Measurements from ENCODE around the gene HELZ. TPM values are rescaled to one million over a fixed set of nuclear protein-coding genes. Genes with fewer than 3 reads are reported as not detected.

HELZ gene
- total and polyA plus RNA-seq, 2 donors (not counting 3 experiments of a cell fraction or from before 2014, with no cell fraction given) = 8.0 to 47.3 TPM

DNA sequence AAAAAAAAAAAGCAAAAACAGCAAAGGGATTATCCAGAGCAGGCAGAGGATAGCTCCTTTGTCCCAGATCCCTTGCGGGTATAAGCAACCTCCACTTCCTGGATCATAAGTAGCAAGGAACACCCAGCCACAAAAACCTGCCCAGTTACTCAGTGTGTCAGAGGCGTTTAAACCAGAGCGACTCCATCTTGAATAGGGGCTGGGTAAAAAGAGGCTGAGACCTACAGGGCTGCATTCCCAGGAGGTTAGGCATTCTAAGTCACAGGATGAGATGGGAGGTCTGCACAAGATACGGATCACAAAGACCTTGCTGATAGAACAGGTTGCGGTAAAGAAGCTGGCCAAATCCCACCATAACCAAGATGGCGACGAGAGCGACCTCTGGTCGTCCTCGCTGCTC, 33.4 kb upstream of the HELZ start:
- FAIRE-seq = no peak
- POLR2A ChIA-PET = interaction anchor here (0.6 kb wide), 1 partner anchor 10 kb away, joined by 3 read pairs; no protein-coding TSS in a partner anchor
- no peak overlapping the region for H3K27ac ChIP-seq (ENCODE audit: insufficient read depth, low read depth, low read length)
- intact Hi-C loops (cut with micrococcal nuclease) = no loop called here
- dilution Hi-C loops (cut with MboI; ENCODE audit: extremely low pct_ligation_motif_present, low sequenced_read_pairs) = no loop called here
- no peaks in the 10 kb centered on the region for H3K27me3 ChIP-seq (ENCODE audit: control insufficient read depth in 2 of 2, insufficient read depth in 2 of 2, low read length in 2 of 2)
- H3K4me1 ChIP-seq (ENCODE audit: control insufficient read depth, extremely low read depth, insufficient read depth, low read length) = no peaks in the 10 kb centered on the region
- H3K9ac ChIP-seq (replicated peaks; ENCODE audit: extremely low read depth, insufficient read depth, low read length) = no peak overlapping the region
- H3K9me1 ChIP-seq (replicated peaks; ENCODE audit: control insufficient read depth, extremely low read depth, insufficient read depth, low read length) = no peaks in the 10 kb centered on the region
- H2AFZ ChIP-seq (ENCODE audit: low read depth, low read length) = no peak overlapping the region
- BruUV-seq (replicated peaks) = no TSS peak
- H3K9me3 ChIP-seq (replicated peaks; ENCODE audit: control insufficient read depth, insufficient read depth, low read length) = no peaks in the 10 kb centered on the region
- no peak for TF ChIP-seq POLR2A (IDR thresholded peaks at IDR 0.05; ENCODE audit: low read depth, low read length)
- TF ChIP-seq, protein P1, sequence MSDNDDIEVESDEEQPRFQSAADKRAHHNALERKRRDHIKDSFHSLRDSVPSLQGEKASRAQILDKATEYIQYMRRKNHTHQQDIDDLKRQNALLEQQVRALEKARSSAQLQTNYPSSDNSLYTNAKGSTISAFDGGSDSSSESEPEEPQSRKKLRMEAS (IDR thresholded peaks at IDR 0.05; ENCODE audit: insufficient read depth, insufficient read length) = no peak
- no peak for TF ChIP-seq FOS (IDR thresholded peaks at IDR 0.05; ENCODE audit: borderline replicate concordance, insufficient read depth, low read length)
- no peak for TF ChIP-seq MYC (IDR thresholded peaks at IDR 0.05; ENCODE audit: low read depth, low read length)
- no peak for TF ChIP-seq EZH2 (IDR thresholded peaks at IDR 0.05; ENCODE audit: borderline replicate concordance, low read depth, low read length, severe bottlenecking)
- no peak for TF ChIP-seq POLR2AphosphoS5 (IDR thresholded peaks at IDR 0.05; ENCODE audit: insufficient read depth, low read depth, low read length)
- TF ChIP-seq JUN (IDR thresholded peaks at IDR 0.05; ENCODE audit: borderline replicate concordance, insufficient read depth, insufficient read length, low read depth) = no peak
- no peak for TF ChIP-seq GATA2 (IDR thresholded peaks at IDR 0.05; ENCODE audit: insufficient read depth, insufficient read length, low read depth, low read length)
- TF ChIP-seq, protein P2, sequence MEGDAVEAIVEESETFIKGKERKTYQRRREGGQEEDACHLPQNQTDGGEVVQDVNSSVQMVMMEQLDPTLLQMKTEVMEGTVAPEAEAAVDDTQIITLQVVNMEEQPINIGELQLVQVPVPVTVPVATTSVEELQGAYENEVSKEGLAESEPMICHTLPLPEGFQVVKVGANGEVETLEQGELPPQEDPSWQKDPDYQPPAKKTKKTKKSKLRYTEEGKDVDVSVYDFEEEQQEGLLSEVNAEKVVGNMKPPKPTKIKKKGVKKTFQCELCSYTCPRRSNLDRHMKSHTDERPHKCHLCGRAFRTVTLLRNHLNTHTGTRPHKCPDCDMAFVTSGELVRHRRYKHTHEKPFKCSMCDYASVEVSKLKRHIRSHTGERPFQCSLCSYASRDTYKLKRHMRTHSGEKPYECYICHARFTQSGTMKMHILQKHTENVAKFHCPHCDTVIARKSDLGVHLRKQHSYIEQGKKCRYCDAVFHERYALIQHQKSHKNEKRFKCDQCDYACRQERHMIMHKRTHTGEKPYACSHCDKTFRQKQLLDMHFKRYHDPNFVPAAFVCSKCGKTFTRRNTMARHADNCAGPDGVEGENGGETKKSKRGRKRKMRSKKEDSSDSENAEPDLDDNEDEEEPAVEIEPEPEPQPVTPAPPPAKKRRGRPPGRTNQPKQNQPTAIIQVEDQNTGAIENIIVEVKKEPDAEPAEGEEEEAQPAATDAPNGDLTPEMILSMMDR (IDR thresholded peaks at IDR 0.05; ENCODE audit: extremely low read depth in 1 of 2, insufficient read depth in 1 of 2, low read depth in 1 of 2, low read length in 2 of 2) = no peak
- no peaks in the 10 kb centered on the region for H3K79me2 ChIP-seq (ENCODE audit: control insufficient read depth, insufficient read depth, low read length)
- no peaks in the 10 kb centered on the region for H4K20me1 ChIP-seq (replicated peaks; ENCODE audit: control insufficient read depth, extremely low read depth, insufficient read depth, low read length)
- no peak overlapping the region for H3K4me2 ChIP-seq (ENCODE audit: insufficient read depth, low read length)
- H3K4me3 ChIP-seq (replicated peaks in 1 of 3; ENCODE audit: insufficient read depth in 1 of 3, low read depth in 1 of 3, low read length in 3 of 3) = no peak overlapping the region
- CTCF ChIA-PET = interaction anchor here (0.9 kb wide), 1 partner anchor 16 kb away, joined by 3 read pairs; no protein-coding TSS in a partner anchor
- DNase-seq (ENCODE audit: low read depth, low spot score) = no peak
- no peaks in the 10 kb centered on the region for H3K36me3 ChIP-seq (ENCODE audit: control insufficient read depth in 2 of 2, extremely low read depth in 1 of 2, insufficient read depth in 2 of 2, low read length in 2 of 2)
